Tibial nerve (tissue), 4 donors: ENCODE measurements around the gene BMF. TPM values are rescaled to one million over a fixed set of nuclear protein-coding genes. Genes with fewer than 3 reads are reported as not detected.

Source experiments
- DNase-seq, 2 donors: peaks; one replicate each; pipeline ENCODE4 v3.0.0-alpha.2; 2019; ENCODE audit warnings: low spot score in 2 of 2
- H3K27ac ChIP-seq, 4 donors: fragments of 200-600 bp; sonication (generic) in 3 of 4; one replicate each; pipeline ENCODE4 v1.5.1; 2017 to 2019; ENCODE audit warnings: mild to moderate bottlenecking in 1 of 4
- H3K27me3 ChIP-seq, 2 donors: fragments of 200-600 bp; sonication (generic) in 1 of 2; one replicate each; pipeline versions ENCODE4 v1.5.1 to v1.6.0; 2017 to 2019
- H3K36me3 ChIP-seq, 3 donors: fragments of 200-600 bp; sonication (generic); one replicate each; pipeline ENCODE4 v1.5.1; 2018 to 2019
- H3K4me1 ChIP-seq, 4 donors: fragments of 200-600 bp; sonication (generic) in 3 of 4; one replicate each; pipeline ENCODE4 v1.5.1; 2017 to 2019
- H3K4me3 ChIP-seq, 4 donors: fragments of 200-600 bp; sonication (generic) in 3 of 4; one replicate each; pipeline ENCODE4 v1.5.1; 2017 to 2019; ENCODE audit warnings: mild to moderate bottlenecking in 1 of 4, moderate library complexity in 1 of 4
- H3K9me3 ChIP-seq, 4 donors: fragments of 200-600 bp; sonication (generic) in 3 of 4; one replicate each; pipeline ENCODE4 v1.5.1; 2017 to 2019
- EP300 ChIP-seq, 2 donors: sonication (generic); formaldehyde crosslinking; IDR thresholded peaks; one replicate each; pipeline ENCODE4 v1.6.1; 2017; ENCODE audit warnings: antibody characterized with exemption in 2 of 2, mild to moderate bottlenecking in 1 of 2
- POLR2A ChIP-seq, 2 donors: fragments of 450-650 bp; IDR thresholded peaks; one replicate each; pipeline ENCODE4 v1.6.1; 2017; ENCODE audit warnings: antibody characterized with exemption in 2 of 2, mild to moderate bottlenecking in 2 of 2, moderate library complexity in 2 of 2
- WGBS, 2 donors: methylation state at CpG; one replicate each; pipeline ENCODE4 v1.1.5; 2018; 5-methylcytosine and 5-hydroxymethylcytosine counted together
- total RNA-seq, 4 donors: library from RNA; depleted of rRNA; stranded (reverse); fragments of >200 nt; gene quantifications; one replicate each; pipeline ENCODE4 v1.1.0, GENCODE V29; 2016
- TF ChIP-seq, protein P1 (sequence below), 5 experiments: fragments of 200-600 bp in 3 of 5; fragments of 450-650 bp in 2 of 5; sonication (generic) in 3 of 5; IDR thresholded peaks; one replicate each; pipeline ENCODE4 v1.5.1; 2016 to 2019; ENCODE audit warnings: antibody characterized with exemption in 5 of 5, mild to moderate bottlenecking in 3 of 5, moderate library complexity in 2 of 5

The BMF gene
- total RNA-seq, 4 donors from 2014 or later, result 2.7 to 6.3 (median 4.2) TPM

DNA sequence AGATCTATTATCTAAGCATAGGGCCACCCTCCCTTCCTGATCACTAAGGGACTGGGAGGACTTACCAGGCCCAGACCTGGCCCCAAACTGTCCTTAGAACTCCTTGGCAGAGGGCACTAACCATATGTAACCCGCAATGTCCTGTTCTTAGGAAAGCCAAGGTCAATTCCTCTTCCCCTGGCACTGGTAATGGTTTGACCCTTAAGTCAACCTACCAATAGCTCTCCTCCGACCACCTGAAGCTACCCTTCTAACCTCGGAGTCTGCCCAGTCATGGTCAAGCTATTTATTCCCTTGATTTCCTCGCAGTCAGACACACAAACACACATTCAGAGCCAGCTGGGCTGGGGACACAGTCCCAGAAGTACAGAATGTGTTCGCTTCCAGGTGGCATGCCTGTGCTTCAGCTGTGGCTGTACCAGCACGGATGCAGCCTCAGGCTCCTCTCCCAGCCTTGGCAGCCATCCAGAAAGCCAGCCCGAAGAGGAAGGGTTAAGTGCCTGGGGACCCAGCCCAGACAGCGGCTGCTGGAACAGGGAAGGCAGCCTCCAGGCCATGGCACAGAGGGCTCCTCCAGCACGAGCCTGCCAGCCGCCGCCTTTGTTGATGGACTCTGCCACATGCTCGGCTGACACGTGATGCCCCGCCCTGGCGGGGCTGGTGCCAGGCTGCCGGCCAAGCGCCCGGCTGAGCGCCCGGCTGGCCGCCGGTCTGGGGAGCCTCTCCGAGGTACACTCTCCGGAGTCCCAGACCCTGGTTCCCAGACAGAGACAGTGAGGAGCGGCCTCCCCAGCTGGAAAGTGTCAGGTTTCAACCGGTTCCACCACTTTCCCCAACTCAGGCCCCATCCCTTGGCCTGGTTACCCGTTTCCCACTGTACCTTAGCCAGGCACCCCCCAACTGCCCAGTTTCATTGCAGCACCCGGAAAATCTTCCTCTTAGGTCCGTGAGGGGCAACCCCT lies 5.5 kb downstream of the BMF start:
- WGBS, 2 donors, result 17 to 25% methylated on average over 15 to 20 of the region's 29 CpGs
- peak in 1 of 2 donors; percentile 23 for TF ChIP-seq POLR2A (IDR thresholded peaks at IDR 0.05)
- TF ChIP-seq EP300 (IDR thresholded peaks at IDR 0.05), result peak; percentile 55 to 92
- TF ChIP-seq, protein P1, sequence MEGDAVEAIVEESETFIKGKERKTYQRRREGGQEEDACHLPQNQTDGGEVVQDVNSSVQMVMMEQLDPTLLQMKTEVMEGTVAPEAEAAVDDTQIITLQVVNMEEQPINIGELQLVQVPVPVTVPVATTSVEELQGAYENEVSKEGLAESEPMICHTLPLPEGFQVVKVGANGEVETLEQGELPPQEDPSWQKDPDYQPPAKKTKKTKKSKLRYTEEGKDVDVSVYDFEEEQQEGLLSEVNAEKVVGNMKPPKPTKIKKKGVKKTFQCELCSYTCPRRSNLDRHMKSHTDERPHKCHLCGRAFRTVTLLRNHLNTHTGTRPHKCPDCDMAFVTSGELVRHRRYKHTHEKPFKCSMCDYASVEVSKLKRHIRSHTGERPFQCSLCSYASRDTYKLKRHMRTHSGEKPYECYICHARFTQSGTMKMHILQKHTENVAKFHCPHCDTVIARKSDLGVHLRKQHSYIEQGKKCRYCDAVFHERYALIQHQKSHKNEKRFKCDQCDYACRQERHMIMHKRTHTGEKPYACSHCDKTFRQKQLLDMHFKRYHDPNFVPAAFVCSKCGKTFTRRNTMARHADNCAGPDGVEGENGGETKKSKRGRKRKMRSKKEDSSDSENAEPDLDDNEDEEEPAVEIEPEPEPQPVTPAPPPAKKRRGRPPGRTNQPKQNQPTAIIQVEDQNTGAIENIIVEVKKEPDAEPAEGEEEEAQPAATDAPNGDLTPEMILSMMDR (IDR thresholded peaks at IDR 0.05), result no peak
- peak overlapping the region; percentile 77 to 96 (median 94) for H3K27ac ChIP-seq
- no peaks in the 10 kb centered on the region for H3K36me3 ChIP-seq
- no peaks in the 10 kb centered on the region for H3K27me3 ChIP-seq
- DNase-seq, result peak; percentile 48 to 62
- H3K9me3 ChIP-seq, result no peaks in the 10 kb centered on the region
- peak overlapping the region in 1 of 4 donors; percentile 7 for H3K4me3 ChIP-seq
- H3K4me1 ChIP-seq, result peaks cover 0 to 100% (median 86%) of the 10 kb centered on the region in 4 donors

DNA sequence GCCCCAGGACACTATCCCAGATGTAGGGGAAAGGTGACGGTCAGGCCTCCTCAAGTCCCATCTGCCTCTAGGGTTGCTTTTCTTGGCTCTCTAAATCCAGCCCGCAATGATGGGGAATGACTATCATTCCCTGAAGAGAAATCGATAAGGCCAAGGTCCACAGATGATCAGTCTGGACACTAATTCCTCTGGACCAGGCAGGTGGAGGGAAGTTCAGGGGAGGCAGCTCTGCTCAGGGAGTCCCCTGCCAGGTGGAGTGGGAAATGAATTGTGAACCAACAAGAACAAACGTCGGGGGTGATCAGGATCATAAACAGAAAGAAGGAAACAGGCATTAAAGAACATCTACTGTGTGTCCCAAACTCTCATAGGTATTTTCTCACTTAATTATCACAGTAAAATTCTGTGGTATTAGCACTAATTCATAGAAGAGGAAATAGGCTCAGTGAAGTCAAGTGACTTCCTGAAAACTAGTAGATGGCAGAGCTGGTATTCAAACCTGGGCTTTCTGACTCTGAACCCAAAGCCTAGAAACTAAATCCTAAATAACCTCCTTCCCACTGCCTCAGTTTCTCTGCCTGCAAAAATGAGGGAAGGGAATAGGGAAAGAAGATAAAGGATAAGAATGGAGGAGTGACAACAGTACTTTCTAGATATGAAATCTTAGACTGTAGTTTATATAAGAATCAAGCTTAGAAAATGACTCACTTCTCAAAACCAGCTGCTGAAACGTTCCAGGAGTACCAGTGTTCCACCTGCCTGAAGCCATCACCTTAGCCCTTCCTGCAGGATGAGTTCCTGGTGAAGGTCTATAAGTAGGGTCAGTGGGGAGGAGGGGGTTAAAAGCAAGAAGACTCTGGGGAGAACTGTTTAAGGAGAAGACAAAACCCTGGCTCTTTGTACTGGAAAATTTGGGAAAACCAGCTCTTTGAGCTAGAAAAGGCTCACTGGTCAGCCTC lies 7.5 kb downstream of the BMF start:
- H3K4me1 ChIP-seq, result peaks cover 0 to 100% (median 97%) of the 10 kb centered on the region in 4 donors
- no peak for DNase-seq
- WGBS, 2 donors, result 75 to 79% methylated on average over 6 of the region's 6 CpGs

DNA sequence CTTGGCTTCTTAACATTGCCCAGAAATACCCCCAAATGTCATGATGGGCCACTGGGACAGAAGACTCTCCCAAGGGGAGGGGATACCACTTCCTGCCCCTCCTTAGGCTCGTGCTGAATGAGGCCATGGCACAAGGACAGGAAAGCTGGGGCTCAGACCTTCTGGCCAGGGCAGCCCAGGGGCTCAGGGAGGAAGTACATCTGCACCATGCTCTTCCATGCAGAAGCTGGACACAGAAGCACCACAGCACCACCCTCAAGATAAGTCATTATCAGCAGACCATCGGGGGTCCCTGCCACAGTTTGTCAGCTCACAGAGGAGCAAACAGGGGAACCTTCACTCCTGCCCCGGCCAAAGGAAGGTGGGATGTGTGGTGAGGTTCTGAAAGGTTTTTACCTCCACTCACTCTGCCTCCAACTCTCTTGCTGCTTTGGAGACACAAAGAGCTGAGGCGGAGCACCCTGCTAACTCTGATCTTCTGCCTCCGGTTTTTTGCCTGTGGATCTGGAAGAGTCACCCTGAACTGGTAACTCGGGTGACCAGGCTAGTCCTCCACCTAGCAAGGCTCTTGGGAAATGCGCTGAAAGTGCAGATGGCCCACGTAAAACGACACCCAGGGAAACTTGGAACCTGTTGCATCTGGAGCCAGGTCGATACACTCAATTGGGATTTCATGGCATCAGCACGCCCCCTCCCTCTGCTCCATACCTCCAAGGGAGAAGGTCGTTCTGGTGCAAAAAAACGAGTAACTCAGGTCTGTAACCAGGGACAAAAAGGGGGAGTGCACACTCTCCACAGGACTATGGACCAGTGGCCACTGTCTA lies 8.3 kb downstream of the BMF start:
- WGBS, 2 donors, result 85 to 86% methylated on average over 13 of the region's 13 CpGs
- Histone ChIP-seq H3K36me3 (no peaks in the 10 kb centered on the region), H3K27ac (peak overlapping the region in 3 of 4 donors; percentile 92 to 96 (median 95)), H3K27me3 (no peaks in the 10 kb centered on the region), H3K4me3 (no peak overlapping the region), H3K9me3 (no peaks in the 10 kb centered on the region), H3K4me1 (peaks cover 0 to 100% (median 96%) of the 10 kb centered on the region in 4 donors)
- TF ChIP-seq POLR2A (IDR thresholded peaks at IDR 0.05), result no peak
- no peak for TF ChIP-seq EP300 (IDR thresholded peaks at IDR 0.05)
- TF ChIP-seq, protein P1 (IDR thresholded peaks at IDR 0.05), result no peak
- no peak for DNase-seq

More for the DNA sequence above, 7.5 kb downstream of the BMF start:
- Histone ChIP-seq H3K27me3 (no peaks in the 10 kb centered on the region), H3K27ac (peak overlapping the region in 3 of 4 donors; percentile 92 to 96 (median 95)), H3K4me3 (no peak overlapping the region), H3K9me3 (no peaks in the 10 kb centered on the region), H3K36me3 (no peaks in the 10 kb centered on the region)
- TF ChIP-seq, protein P1 (IDR thresholded peaks at IDR 0.05), result no peak
- TF ChIP-seq POLR2A (IDR thresholded peaks at IDR 0.05) (no peak), EP300 (IDR thresholded peaks at IDR 0.05) (no peak)

DNA sequence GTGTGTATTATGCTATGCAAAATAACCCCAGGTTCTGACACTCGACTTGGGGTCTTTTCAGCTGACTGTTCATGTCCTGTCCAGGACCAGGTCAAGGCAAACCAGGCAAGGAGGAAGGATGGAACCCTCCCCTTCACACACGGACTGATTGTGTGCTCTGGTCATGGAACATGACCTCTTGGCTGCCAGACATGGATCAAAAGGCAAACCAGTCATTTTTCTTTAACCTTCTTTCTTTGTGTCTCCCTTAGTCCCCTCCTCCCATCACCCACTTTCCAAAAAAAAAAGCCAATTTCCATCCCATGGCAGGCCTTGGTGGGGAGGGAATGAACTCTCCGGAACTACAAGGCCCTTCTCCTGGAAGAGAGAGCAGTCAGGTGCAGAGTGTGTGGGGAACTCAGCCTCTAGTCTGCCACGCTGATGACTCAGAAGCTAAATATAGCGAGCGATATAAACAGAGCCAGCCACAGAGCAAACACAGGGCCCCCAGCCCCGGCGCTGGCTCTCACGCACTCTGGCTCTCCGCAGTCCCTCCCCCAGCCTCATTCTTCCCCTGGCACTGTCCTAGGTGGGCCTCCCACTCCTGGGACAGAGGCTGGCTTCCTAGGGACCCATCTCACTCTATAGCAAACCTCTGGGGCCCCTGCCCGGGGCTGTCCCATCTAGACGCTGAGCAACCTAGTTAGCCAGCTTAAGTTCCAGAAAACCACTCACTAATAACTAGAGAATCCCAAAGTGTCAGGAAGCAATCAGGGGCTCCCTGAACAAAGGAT lies 10.0 kb downstream of the BMF start:
- Histone ChIP-seq H3K36me3 (no peaks in the 10 kb centered on the region), H3K27ac (peak overlapping the region; percentile 58 to 96 (median 88)), H3K9me3 (no peaks in the 10 kb centered on the region), H3K4me1 (peaks cover 0 to 98% (median 89%) of the 10 kb centered on the region in 4 donors), H3K4me3 (no peak overlapping the region), H3K27me3 (no peaks in the 10 kb centered on the region)
- peak in 1 of 2 donors; percentile 67 for DNase-seq
- WGBS, 2 donors, result 9 to 12% methylated on average over 12 of the region's 12 CpGs
- TF ChIP-seq EP300 (IDR thresholded peaks at IDR 0.05) (peak in 1 of 2 donors; percentile 79), POLR2A (IDR thresholded peaks at IDR 0.05) (peak in 1 of 2 donors; percentile 24)
- TF ChIP-seq, protein P1 (IDR thresholded peaks at IDR 0.05), result no peak
